22Rv1 (cell line): Measurements from ENCODE around the gene MED26.

Source experiments
- H3K27ac ChIP-seq: fragments of 450-650 bp; 2 replicates; pipeline ENCODE4 v1.5.1; 2017
- ZFX ChIP-seq: fragments of 450-650 bp; IDR thresholded peaks from 2 replicates; pipeline ENCODE4 v1.6.1; 2017; ENCODE audit warnings: antibody characterized with exemption, borderline replicate concordance
- TF ChIP-seq, protein P1 (sequence below): fragments of 450-650 bp; IDR thresholded peaks from 2 replicates; pipeline ENCODE4 v1.5.1; 2017; ENCODE audit warnings: mild to moderate bottlenecking

The MED26 gene

DNA sequence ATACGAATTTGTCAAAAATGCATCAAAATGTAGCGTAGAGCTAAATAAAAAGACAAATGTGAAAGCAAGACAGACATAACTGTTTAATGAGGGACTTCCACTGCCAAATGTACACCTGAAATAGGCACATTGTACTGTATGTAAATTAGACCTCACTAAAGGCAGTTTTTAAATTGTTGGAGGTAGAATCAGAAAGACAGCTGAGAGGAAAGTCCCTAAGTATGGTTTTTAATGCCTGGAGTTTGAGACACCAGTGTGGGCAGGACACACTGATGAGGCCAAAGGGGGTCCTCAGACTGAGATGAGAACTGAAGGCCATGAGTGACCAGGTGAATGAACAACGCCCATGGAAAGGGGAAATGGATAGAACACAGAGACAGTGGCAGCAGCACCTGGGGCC is 22.9 kb downstream of the MED26 start:
- no peak for TF ChIP-seq ZFX
- no peak overlapping the region for H3K27ac ChIP-seq

DNA sequence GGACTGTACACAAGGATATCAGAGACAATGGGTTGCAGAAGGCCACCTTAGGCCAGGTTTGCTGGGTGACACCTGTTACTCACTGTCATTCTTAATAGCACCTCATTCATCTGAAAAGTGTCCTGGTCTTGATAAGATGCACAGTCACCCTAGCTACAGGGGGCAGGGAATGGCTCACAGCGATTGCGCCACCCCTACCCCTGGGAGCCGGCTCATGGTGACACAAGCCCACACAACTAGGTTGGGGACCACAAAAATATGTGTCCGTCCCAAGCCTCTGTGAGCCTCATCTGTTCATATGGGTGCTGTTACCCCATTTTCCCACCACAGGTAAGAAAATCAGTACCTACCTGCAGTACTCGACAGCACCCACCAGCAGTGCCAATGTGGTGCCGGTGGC is 23.4 kb downstream of the MED26 start:
- H3K27ac ChIP-seq, result no peak overlapping the region

DNA sequence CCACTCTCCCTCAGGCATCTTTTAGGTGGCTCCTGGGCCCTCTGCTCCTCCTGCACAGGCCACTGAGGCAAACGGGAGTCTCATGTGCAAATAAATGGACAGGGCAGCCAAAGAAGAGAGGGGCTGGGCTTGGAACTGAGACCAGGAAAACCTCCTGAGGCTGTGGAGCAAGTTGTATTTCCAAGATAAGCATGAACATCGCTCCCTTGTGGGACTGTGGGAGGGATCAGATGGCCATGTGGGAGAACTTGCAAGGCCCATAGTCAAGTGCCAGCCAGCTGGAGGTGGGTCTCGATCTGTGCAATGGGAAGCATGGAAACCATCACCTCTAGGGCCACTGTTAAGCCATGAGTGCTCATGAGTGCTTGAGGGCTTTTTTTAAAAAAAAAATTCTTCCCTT is 24.9 kb downstream of the MED26 start:
- TF ChIP-seq ZFX, result no peak
- TF ChIP-seq, protein P1, sequence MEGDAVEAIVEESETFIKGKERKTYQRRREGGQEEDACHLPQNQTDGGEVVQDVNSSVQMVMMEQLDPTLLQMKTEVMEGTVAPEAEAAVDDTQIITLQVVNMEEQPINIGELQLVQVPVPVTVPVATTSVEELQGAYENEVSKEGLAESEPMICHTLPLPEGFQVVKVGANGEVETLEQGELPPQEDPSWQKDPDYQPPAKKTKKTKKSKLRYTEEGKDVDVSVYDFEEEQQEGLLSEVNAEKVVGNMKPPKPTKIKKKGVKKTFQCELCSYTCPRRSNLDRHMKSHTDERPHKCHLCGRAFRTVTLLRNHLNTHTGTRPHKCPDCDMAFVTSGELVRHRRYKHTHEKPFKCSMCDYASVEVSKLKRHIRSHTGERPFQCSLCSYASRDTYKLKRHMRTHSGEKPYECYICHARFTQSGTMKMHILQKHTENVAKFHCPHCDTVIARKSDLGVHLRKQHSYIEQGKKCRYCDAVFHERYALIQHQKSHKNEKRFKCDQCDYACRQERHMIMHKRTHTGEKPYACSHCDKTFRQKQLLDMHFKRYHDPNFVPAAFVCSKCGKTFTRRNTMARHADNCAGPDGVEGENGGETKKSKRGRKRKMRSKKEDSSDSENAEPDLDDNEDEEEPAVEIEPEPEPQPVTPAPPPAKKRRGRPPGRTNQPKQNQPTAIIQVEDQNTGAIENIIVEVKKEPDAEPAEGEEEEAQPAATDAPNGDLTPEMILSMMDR, result no peak
- H3K27ac ChIP-seq, result no peak overlapping the region

More for the DNA sequence above, 23.4 kb downstream of the MED26 start:
- TF ChIP-seq ZFX, result no peak
- TF ChIP-seq, protein P1, result no peak

DNA sequence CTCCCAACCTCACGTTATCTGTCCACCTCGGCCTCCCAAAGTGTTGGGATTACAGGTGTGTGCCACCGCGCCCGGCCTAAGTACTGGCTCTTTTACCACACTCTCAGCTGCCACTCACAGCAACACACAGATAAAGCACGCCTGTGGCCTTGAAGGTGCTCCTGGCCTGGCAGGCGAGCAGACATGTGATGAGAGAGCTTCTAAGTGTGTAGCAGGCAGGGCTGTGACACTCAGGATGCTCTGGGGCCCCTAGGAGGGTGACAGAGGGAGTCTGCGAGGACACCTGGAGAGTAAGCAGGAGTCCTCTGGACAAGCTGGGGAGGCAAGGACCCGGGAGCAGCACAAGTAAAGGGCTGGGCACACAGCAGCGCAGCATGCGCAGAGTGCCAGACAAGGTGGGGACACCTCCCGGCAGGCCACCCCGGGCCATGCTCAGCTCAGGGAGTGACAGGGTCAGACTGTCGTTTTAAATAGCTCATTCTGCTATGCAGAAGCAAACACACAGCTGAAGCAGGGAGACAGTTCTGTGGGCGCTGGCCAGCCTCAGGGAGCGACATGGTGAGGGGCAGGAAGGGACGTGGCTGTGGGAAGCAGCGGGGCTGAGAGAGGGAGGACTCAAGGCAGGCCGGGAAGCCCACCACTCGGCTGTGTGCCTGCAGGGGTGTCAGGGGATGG is 26.5 kb downstream of the MED26 start:
- no peak overlapping the region for H3K27ac ChIP-seq
- TF ChIP-seq, protein P1, result no peak
- no peak for TF ChIP-seq ZFX

- no peak overlapping the region for H3K27ac ChIP-seq
- TF ChIP-seq, protein P1, result no peak
- TF ChIP-seq ZFX, result no peak
Observed at GRCh38 chr19:16600824-16601223, 27.2 kb downstream of the MED26 start.

- H3K27ac ChIP-seq, result no peak overlapping the region
- TF ChIP-seq ZFX, result no peak
- TF ChIP-seq, protein P1, result no peak
Observed at GRCh38 chr19:16599655-16600346, 28.2 kb downstream of the MED26 start.

- H3K27ac ChIP-seq, result no peak overlapping the region
- TF ChIP-seq, protein P1, result no peak
- TF ChIP-seq ZFX, result no peak
Observed at GRCh38 chr19:16598848-16599247, 29.2 kb downstream of the MED26 start.
